Endothelial cell of umbilical vein (primary cell): ENCODE measurements around the gene BIK. TPM values are rescaled to one million over a fixed set of nuclear protein-coding genes. Genes with fewer than 3 reads are reported as not detected.

Experiments used
- BruUV-seq: library from RNA; stranded (reverse); fragments of 400-500 nt; replicated peaks from 2 replicates; lab custom pipeline; 2021; lab: Mats Ljungman, UMichigan
- CTCF ChIA-PET: fragments of 300-600, 350-600 bp; sonication (Branson Sonifier 250); formaldehyde crosslinking; loops from one replicate; lab custom pipeline; 2021; ENCODE audit warnings: antibody characterized with exemption, inconsistent platforms; lab: Charles Lee
- POLR2A ChIA-PET: fragments of 300-600, 350-600 bp; sonication (Branson Sonifier 250); formaldehyde crosslinking; loops from one replicate; lab custom pipeline; 2021; ENCODE audit warnings: antibody characterized with exemption, inconsistent platforms; lab: Charles Lee
- DNase-seq: peaks from one replicate; pipeline ENCODE4 v3.0.0-alpha.2; 2011; ENCODE audit warnings: low read depth, low spot score
- FAIRE-seq: peaks from 2 replicates; lab custom pipeline; 2011; peaks lifted over from hg19 to GRCh38; lab: Jason Lieb, UNC
- H2AFZ ChIP-seq: 2 replicates; pipeline ENCODE4 v1.6.0; 2012; ENCODE audit warnings: low read depth, low read length, control low read depth, inconsistent platforms
- H3K27ac ChIP-seq: 2 replicates; pipeline ENCODE4 v1.5.1; 2011; ENCODE audit warnings: low read depth, mild to moderate bottlenecking, control low read depth, low read length, moderate library complexity; ENCODE audit not compliant: insufficient read depth
- H3K27me3 ChIP-seq, 2 experiments: 2 replicates each; pipeline versions ENCODE4 v1.6.0 to v1.6.1; 2011; ENCODE audit warnings: low read length in 2 of 2, mixed read lengths in 1 of 2; ENCODE audit not compliant: control insufficient read depth in 2 of 2, insufficient read depth in 2 of 2
- H3K36me3 ChIP-seq, 2 experiments: 2 replicates in 1 of 2; 3 replicates in 1 of 2; pipeline ENCODE4 v1.5.1; 2011; ENCODE audit warnings: low read length in 2 of 2, mild to moderate bottlenecking in 1 of 2, moderate library complexity in 1 of 2; ENCODE audit not compliant: control insufficient read depth in 2 of 2, insufficient read depth in 2 of 2; ENCODE audit errors: extremely low read depth in 1 of 2
- H3K4me1 ChIP-seq: 3 replicates; pipeline ENCODE4 v1.5.1; 2011; ENCODE audit warnings: mild to moderate bottlenecking, low read length; ENCODE audit not compliant: control insufficient read depth, insufficient read depth; ENCODE audit errors: extremely low read depth
- H3K4me2 ChIP-seq: 2 replicates; pipeline ENCODE4 v1.6.1; 2011; ENCODE audit warnings: low read length, control low read depth, mixed read lengths; ENCODE audit not compliant: insufficient read depth
- H3K4me3 ChIP-seq, 3 experiments: fragments of 200-600 bp in 1 of 3; sonication (generic), shearing (Covaris generic) in 1 of 3; replicated peaks in 1 of 3; 2 replicates each; pipeline ENCODE4 v1.5.1; 2011 to 2016; ENCODE audit warnings: control low read depth in 3 of 3, low read length in 3 of 3, mild to moderate bottlenecking in 2 of 3, inconsistent platforms in 1 of 3, low read depth in 1 of 3, moderate library complexity in 1 of 3; ENCODE audit not compliant: insufficient read depth in 1 of 3
- H3K79me2 ChIP-seq: 2 replicates; pipeline ENCODE4 v1.6.0; 2012; ENCODE audit warnings: low read length, inconsistent platforms; ENCODE audit not compliant: control insufficient read depth, insufficient read depth
- H3K9ac ChIP-seq: replicated peaks from 2 replicates; pipeline ENCODE3; 2011; ENCODE audit warnings: low read length, control low read depth; ENCODE audit not compliant: insufficient read depth; ENCODE audit errors: extremely low read depth
- H3K9me1 ChIP-seq: replicated peaks from 3 replicates; pipeline ENCODE4 v1.6.0; 2011; ENCODE audit warnings: mild to moderate bottlenecking, low read length; ENCODE audit not compliant: control insufficient read depth, insufficient read depth; ENCODE audit errors: extremely low read depth
- H3K9me3 ChIP-seq: replicated peaks from 2 replicates; pipeline ENCODE4 v1.5.1; 2012; ENCODE audit warnings: low read length, inconsistent platforms; ENCODE audit not compliant: control insufficient read depth, insufficient read depth
- H4K20me1 ChIP-seq: replicated peaks from 2 replicates; pipeline ENCODE3; 2011; ENCODE audit warnings: mild to moderate bottlenecking, low read length; ENCODE audit not compliant: control insufficient read depth, insufficient read depth; ENCODE audit errors: extremely low read depth
- EZH2 ChIP-seq: IDR thresholded peaks from 2 replicates; pipeline ENCODE4 v1.6.1; 2012; ENCODE audit warnings: borderline replicate concordance, low read depth, mild to moderate bottlenecking, moderate library complexity, low read length, inconsistent platforms; ENCODE audit not compliant: severe bottlenecking
- FOS ChIP-seq: IDR thresholded peaks from 2 replicates; pipeline ENCODE4 v1.6.1; 2011; ENCODE audit warnings: mild to moderate bottlenecking, low read length, moderate library complexity, borderline replicate concordance; ENCODE audit not compliant: insufficient read depth
- GATA2 ChIP-seq: IDR thresholded peaks from 2 replicates; pipeline ENCODE4 v1.7.0; 2011; ENCODE audit warnings: low read depth, mild to moderate bottlenecking, moderate library complexity, mixed read lengths, low read length; ENCODE audit not compliant: insufficient read length, insufficient read depth
- JUN ChIP-seq: IDR thresholded peaks from 2 replicates; pipeline ENCODE4 v1.6.1; 2011; ENCODE audit warnings: borderline replicate concordance, low read depth; ENCODE audit not compliant: insufficient read length, insufficient read depth
- POLR2A ChIP-seq: IDR thresholded peaks from 2 replicates; pipeline ENCODE4 v1.6.1; 2012; ENCODE audit warnings: low read depth, mild to moderate bottlenecking, control low read depth, low read length
- POLR2AphosphoS5 ChIP-seq: IDR thresholded peaks from 2 replicates; pipeline ENCODE4 v1.6.1; 2012; ENCODE audit warnings: low read depth, mild to moderate bottlenecking, control low read depth, low read length, moderate library complexity; ENCODE audit not compliant: insufficient read depth
- dilution Hi-C: fragments of 300-500 bp; cut with MboI; formaldehyde crosslinking; loops from one replicate; pipeline ENCODE4 v1.15.0; 2019; ENCODE audit warnings: low sequenced_read_pairs; ENCODE audit not compliant: extremely low pct_ligation_motif_present
- intact Hi-C: fragments of 100-400 bp; cut with micrococcal nuclease; formaldehyde crosslinking; loops from one replicate; pipeline ENCODE4 v1.10.0; 2022
- polyA plus RNA-seq, 4 experiments: library from polyadenylated mRNA; depleted of rRNA in 3 of 4; stranded (reverse) in 3 of 4; unstranded in 1 of 4; fragments of >200 nt; gene quantifications; 2 replicates each; pipeline versions ENCODE4 v1.2.1 to v1.2.3, GENCODE V29; 2011 to 2012; ENCODE audit warnings: missing spikeins in 1 of 4
- total RNA-seq: library from RNA; stranded (reverse); gene quantifications from 2 replicates; pipeline ENCODE4 v1.2.3, GENCODE V29; 2021
- TF ChIP-seq, protein P1 (sequence below): IDR thresholded peaks from 2 replicates; pipeline ENCODE4 v1.6.1; 2011; ENCODE audit not compliant: insufficient read depth, insufficient read length
- TF ChIP-seq, protein P2 (sequence below), 2 donors: IDR thresholded peaks; 1 replicate in 1 of 2; 2 replicates in 1 of 2; pipeline ENCODE4 v1.5.1; 2011; ENCODE audit warnings: low read length in 2 of 2, mild to moderate bottlenecking in 2 of 2, moderate library complexity in 2 of 2, control low read depth in 1 of 2, inconsistent platforms in 1 of 2, low read depth in 1 of 2; ENCODE audit not compliant: insufficient read depth in 1 of 2; ENCODE audit errors: extremely low read depth in 1 of 2

Gene BIK
- total and polyA plus RNA-seq, 2 donors (not counting 3 experiments of a cell fraction or from before 2014, with no cell fraction given) = 0.49 to 0.95 TPM

DNA sequence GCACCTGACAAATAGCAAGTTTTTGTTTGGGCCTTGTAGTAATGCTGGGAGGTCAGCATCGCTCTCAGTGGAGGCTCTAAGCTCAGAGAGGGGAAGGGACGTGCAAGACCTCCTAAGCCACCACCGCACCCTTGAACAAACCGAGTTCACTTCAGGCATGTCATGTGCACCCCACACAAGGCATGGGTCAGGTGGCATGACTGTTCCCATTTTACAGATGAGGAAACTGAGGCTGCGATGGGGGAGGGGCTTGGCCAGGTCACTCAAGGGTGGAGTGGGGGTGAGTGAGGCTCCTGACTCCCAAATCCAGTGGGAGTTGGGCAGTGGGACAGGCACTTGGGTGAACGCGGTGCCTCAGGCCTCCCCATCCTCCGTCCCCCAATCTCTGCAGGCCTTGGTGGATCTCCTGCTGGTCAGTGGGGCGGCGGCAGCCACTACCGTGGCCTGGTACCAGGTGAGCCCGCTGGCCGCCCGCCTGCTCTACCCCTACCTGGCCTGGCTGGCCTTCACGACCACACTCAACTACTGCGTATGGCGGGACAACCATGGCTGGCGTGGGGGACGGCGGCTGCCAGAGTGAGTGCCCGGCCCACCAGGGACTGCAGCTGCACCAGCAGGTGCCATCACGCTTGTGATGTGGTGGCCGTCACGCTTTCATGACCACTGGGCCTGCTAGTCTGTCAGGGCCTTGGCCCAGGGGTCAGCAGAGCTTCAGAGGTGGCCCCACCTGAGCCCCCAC, 52.0 kb downstream of the BIK start:
- DNase-seq (no peak), FAIRE-seq (no peak)
- H3K9me3 ChIP-seq = no peaks in the 10 kb centered on the region
- H3K4me2 ChIP-seq = no peak overlapping the region
- ChIA-PET POLR2A (no interaction called here), CTCF (interaction anchor here (0.9 kb wide), 1 partner anchor 66 kb away, joined by 3 read pairs; no protein-coding TSS in a partner anchor)
- intact Hi-C loops = no loop called here
- TF ChIP-seq EZH2 (no peak), FOS (no peak), POLR2AphosphoS5 (no peak), JUN (no peak), POLR2A (no peak), GATA2 (no peak)
- TF ChIP-seq, protein P1, sequence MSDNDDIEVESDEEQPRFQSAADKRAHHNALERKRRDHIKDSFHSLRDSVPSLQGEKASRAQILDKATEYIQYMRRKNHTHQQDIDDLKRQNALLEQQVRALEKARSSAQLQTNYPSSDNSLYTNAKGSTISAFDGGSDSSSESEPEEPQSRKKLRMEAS = no peak
- TF ChIP-seq, protein P2, sequence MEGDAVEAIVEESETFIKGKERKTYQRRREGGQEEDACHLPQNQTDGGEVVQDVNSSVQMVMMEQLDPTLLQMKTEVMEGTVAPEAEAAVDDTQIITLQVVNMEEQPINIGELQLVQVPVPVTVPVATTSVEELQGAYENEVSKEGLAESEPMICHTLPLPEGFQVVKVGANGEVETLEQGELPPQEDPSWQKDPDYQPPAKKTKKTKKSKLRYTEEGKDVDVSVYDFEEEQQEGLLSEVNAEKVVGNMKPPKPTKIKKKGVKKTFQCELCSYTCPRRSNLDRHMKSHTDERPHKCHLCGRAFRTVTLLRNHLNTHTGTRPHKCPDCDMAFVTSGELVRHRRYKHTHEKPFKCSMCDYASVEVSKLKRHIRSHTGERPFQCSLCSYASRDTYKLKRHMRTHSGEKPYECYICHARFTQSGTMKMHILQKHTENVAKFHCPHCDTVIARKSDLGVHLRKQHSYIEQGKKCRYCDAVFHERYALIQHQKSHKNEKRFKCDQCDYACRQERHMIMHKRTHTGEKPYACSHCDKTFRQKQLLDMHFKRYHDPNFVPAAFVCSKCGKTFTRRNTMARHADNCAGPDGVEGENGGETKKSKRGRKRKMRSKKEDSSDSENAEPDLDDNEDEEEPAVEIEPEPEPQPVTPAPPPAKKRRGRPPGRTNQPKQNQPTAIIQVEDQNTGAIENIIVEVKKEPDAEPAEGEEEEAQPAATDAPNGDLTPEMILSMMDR (IDR thresholded peaks at IDR 0.05; ENCODE audit: extremely low read depth in 1 of 2, insufficient read depth in 1 of 2, low read depth in 1 of 2, low read length in 2 of 2) = no peak
- H3K4me3 ChIP-seq = no peak overlapping the region
- H3K4me1 ChIP-seq = no peaks in the 10 kb centered on the region
- TSS peak; percentile 51 for BruUV-seq
- H3K27ac ChIP-seq = no peak overlapping the region
- dilution Hi-C loops = no loop called here
- H3K27me3 ChIP-seq = no peaks in the 10 kb centered on the region
- no peaks in the 10 kb centered on the region for H3K9me1 ChIP-seq
- H2AFZ ChIP-seq = no peak overlapping the region
- H3K36me3 ChIP-seq = peaks cover 0 to 10% of the 10 kb centered on the region in 2 experiments
- peaks cover 9% of the 10 kb centered on the region for H3K79me2 ChIP-seq
- no peak overlapping the region for H3K9ac ChIP-seq
- no peaks in the 10 kb centered on the region for H4K20me1 ChIP-seq
